Hepatocyte (in vitro differentiated cells): Measurements from ENCODE around the gene TAS2R60. TPM values are rescaled to one million over a fixed set of nuclear protein-coding genes. Genes with fewer than 3 reads are reported as not detected.

Experiments used
- DNase-seq: peaks from one replicate; pipeline ENCODE4 v3.0.0-alpha.2; 2016; ENCODE audit warnings: low spot score
- H2AFZ ChIP-seq: fragments of 200-600 bp; sonication (generic); 2 replicates; pipeline ENCODE4 v1.6.0; 2016; ENCODE audit warnings: antibody characterized with exemption, mild to moderate bottlenecking
- H3K27ac ChIP-seq: fragments of 200-600 bp; sonication (generic); 2 replicates; pipeline ENCODE4 v1.5.1; 2016; ENCODE audit warnings: mild to moderate bottlenecking
- H3K27me3 ChIP-seq: fragments of 200-600 bp; sonication (generic); 2 replicates; pipeline ENCODE4 v1.6.1; 2016
- H3K36me3 ChIP-seq: fragments of 200-600 bp; sonication (generic); replicated peaks from 2 replicates; pipeline ENCODE4 v1.5.1; 2016; ENCODE audit warnings: low read depth; ENCODE audit not compliant: insufficient read depth
- H3K4me1 ChIP-seq: fragments of 200-600 bp; sonication (generic); 2 replicates; pipeline ENCODE4 v1.5.1; 2016; ENCODE audit warnings: mild to moderate bottlenecking, moderate library complexity; ENCODE audit not compliant: insufficient read depth
- H3K4me2 ChIP-seq: fragments of 200-600 bp; sonication (generic); 2 replicates; pipeline ENCODE4 v1.6.0; 2016
- H3K4me3 ChIP-seq: fragments of 200-600 bp; sonication (generic); 2 replicates; pipeline ENCODE4 v1.5.1; 2016; ENCODE audit warnings: mild to moderate bottlenecking
- H3K79me2 ChIP-seq: fragments of 200-600 bp; sonication (generic); 2 replicates; pipeline ENCODE4 v1.6.0; 2017; ENCODE audit warnings: mild to moderate bottlenecking
- H3K9me2 ChIP-seq: fragments of 200-600 bp; sonication (generic); replicated peaks from 2 replicates; pipeline ENCODE4 v1.6.0; 2017; ENCODE audit warnings: mild to moderate bottlenecking; ENCODE audit not compliant: insufficient read depth
- H3K9me3 ChIP-seq: fragments of 200-600 bp; sonication (generic); 2 replicates; pipeline ENCODE4 v1.5.1; 2016; ENCODE audit warnings: low read depth, mild to moderate bottlenecking
- H4K20me1 ChIP-seq: fragments of 200-600 bp; sonication (generic); 2 replicates; pipeline ENCODE4 v1.6.0; 2016; ENCODE audit warnings: mild to moderate bottlenecking; ENCODE audit not compliant: insufficient read depth, poor library complexity, severe bottlenecking
- CTCF ChIP-seq: fragments of 200-600 bp; sonication (generic); IDR thresholded peaks from 2 replicates; pipeline ENCODE4 v1.5.1; 2016; ENCODE audit warnings: antibody characterized with exemption, mild to moderate bottlenecking; ENCODE audit not compliant: poor library complexity
- EZH2 ChIP-seq: fragments of 200-600 bp; sonication (generic); IDR thresholded peaks from 2 replicates; pipeline ENCODE4 v1.6.1; 2016; ENCODE audit warnings: antibody characterized with exemption, mild to moderate bottlenecking, borderline replicate concordance
- EZH2phosphoT487 ChIP-seq: fragments of 200-600 bp; sonication (generic); IDR thresholded peaks from one replicate; pipeline ENCODE4 v1.6.1; 2018; ENCODE audit warnings: antibody characterized with exemption, mild to moderate bottlenecking, low read depth, moderate library complexity; ENCODE audit not compliant: unreplicated experiment, severe bottlenecking
- WGBS: methylation state at CpG from one replicate; pipeline ENCODE4 v1.1.6; 2016; ENCODE audit warnings: low lambda C conversion rate; ENCODE audit errors: missing lambda C conversion rate; 5-methylcytosine and 5-hydroxymethylcytosine counted together
- polyA plus RNA-seq: library from polyadenylated mRNA; unstranded; fragments of >200 nt; fragmentation: Nextera tagmentation; extraction: Ambion mirVana; gene quantifications from 2 replicates; pipeline ENCODE4 v1.2.1, GENCODE V29; 2016
- total RNA-seq: library from RNA; depleted of rRNA; stranded (reverse); fragments of >200 nt; gene quantifications from 2 replicates; pipeline ENCODE4 v1.2.3, GENCODE V29; 2014

Gene TAS2R60
- total and polyA plus RNA-seq, 2 experiments from 2014 or later = not detected

- Histone ChIP-seq H3K27ac (no peak overlapping the region), H3K4me2 (no peak overlapping the region)
- DNase-seq = no peak
Observed at GRCh38 chr7:143493751-143494150, 50.5 kb downstream of the TAS2R60 start.

More at GRCh38 chr7:143493751-143494150, 50.5 kb downstream of the TAS2R60 start:
- Histone ChIP-seq H3K9me2 (no peaks in the 10 kb centered on the region), H3K36me3 (no peaks in the 10 kb centered on the region), H3K9me3 (no peaks in the 10 kb centered on the region), H4K20me1 (no peaks in the 10 kb centered on the region), H3K4me3 (no peak overlapping the region), H2AFZ (no peak overlapping the region), H3K27me3 (no peaks in the 10 kb centered on the region), H3K4me1 (no peaks in the 10 kb centered on the region), H3K79me2 (no peaks in the 10 kb centered on the region)
- TF ChIP-seq EZH2phosphoT487 (no peak), EZH2 (no peak), CTCF (no peak)
- 100% methylated on average over 1 of the region's 1 CpG for WGBS

Other genes with a start within 250 kb of the TAS2R60 start
- not detected in 2 replicates for gene TAS2R40, start 221.4 kb upstream of the TAS2R60 start, total RNA-seq
- gene TAS2R40, start 221.4 kb upstream of the TAS2R60 start, polyA plus RNA-seq = not detected in 2 replicates
- gene GSTK1, start 180.0 kb upstream of the TAS2R60 start, total RNA-seq = 224 and 233 TPM in 2 replicates
- gene GSTK1, start 180.0 kb upstream of the TAS2R60 start, polyA plus RNA-seq = 217 and 243 TPM in 2 replicates
- 19.8 and 21.0 TPM in 2 replicates for gene TMEM139, start 158.5 kb upstream of the TAS2R60 start, total RNA-seq
- 9.1 and 15.6 TPM in 2 replicates for gene TMEM139, start 158.5 kb upstream of the TAS2R60 start, polyA plus RNA-seq
- gene CASP2, start 155.1 kb upstream of the TAS2R60 start, total RNA-seq = 11.9 and 13.6 TPM in 2 replicates
- gene CASP2, start 155.1 kb upstream of the TAS2R60 start, polyA plus RNA-seq = 8.5 and 10.6 TPM in 2 replicates
- gene CLCN1, start 127.3 kb upstream of the TAS2R60 start, total RNA-seq = 0.04 TPM in 1 of 2 replicates, not detected in the other
- 0.07 TPM in 1 of 2 replicates, not detected in the other for gene CLCN1, start 127.3 kb upstream of the TAS2R60 start, polyA plus RNA-seq
- gene FAM131B, start 80.7 kb upstream of the TAS2R60 start, total RNA-seq = 1.9 and 2.5 TPM in 2 replicates
- 0.87 and 1.6 TPM in 2 replicates for gene FAM131B, start 80.7 kb upstream of the TAS2R60 start, polyA plus RNA-seq
- 25.0 and 31.8 TPM in 2 replicates for gene ZYX, start 62.1 kb upstream of the TAS2R60 start, total RNA-seq
- 187 and 202 TPM in 2 replicates for gene ZYX, start 62.1 kb upstream of the TAS2R60 start, polyA plus RNA-seq
- 34.2 and 39.4 TPM in 2 replicates for gene EPHA1, start 34.6 kb upstream of the TAS2R60 start, total RNA-seq
- gene EPHA1, start 34.6 kb upstream of the TAS2R60 start, polyA plus RNA-seq = 36.7 and 42.9 TPM in 2 replicates
- gene TAS2R41, start 34.4 kb downstream of the TAS2R60 start, total RNA-seq = not detected in 2 replicates
- not detected in 2 replicates for gene TAS2R41, start 34.4 kb downstream of the TAS2R60 start, polyA plus RNA-seq
- gene CTAGE15, start 128.3 kb downstream of the TAS2R60 start, total RNA-seq = 1.8 and 2.7 TPM in 2 replicates
- gene CTAGE15, start 128.3 kb downstream of the TAS2R60 start, polyA plus RNA-seq = 0.22 and 0.26 TPM in 2 replicates
- 1.0 and 1.1 TPM in 2 replicates for gene TCAF2, start 177.5 kb downstream of the TAS2R60 start, total RNA-seq
- 1.4 and 1.7 TPM in 2 replicates for gene TCAF2, start 177.5 kb downstream of the TAS2R60 start, polyA plus RNA-seq